Measurements from ENCODE around the gene LEUTX.

Gene LEUTX

GRCh38 chr19:39737891-39738290 is 40.8 kb upstream of the LEUTX start, which contains the start of gene CLC:
CLC (minus strand) TSS chr19:39738029; CDS start chr19:39737952, 77 bp downstream.
- no peaks in the 10 kb centered on the region for H3K27me3 ChIP-seq (ENCODE audit: low read length)
- no peak for TF ChIP-seq EZH2phosphoT487 (conservative IDR thresholded peaks at IDR 0.05; ENCODE audit: low read length)
- TF ChIP-seq CTCF (IDR thresholded peaks at IDR 0.05; ENCODE audit: insufficient read depth, low read length, poor library complexity, severe bottlenecking): no peak

GRCh38 chr19:39738814-39739213 is 39.8 kb upstream of the LEUTX start:
- H3K79me2 ChIP-seq (ENCODE audit: insufficient read depth, low read length): no peaks in the 10 kb centered on the region
- no peaks in the 10 kb centered on the region for H3K9me3 ChIP-seq (ENCODE audit: insufficient read depth, low read length)
- H3K9me2 ChIP-seq (replicated peaks; ENCODE audit: insufficient read depth, low read length): no peaks in the 10 kb centered on the region
- no peak overlapping the region for H3K4me3 ChIP-seq (ENCODE audit: insufficient read depth, low read length, poor library complexity, severe bottlenecking)
- TF ChIP-seq EZH2phosphoT487 (conservative IDR thresholded peaks at IDR 0.05; ENCODE audit: low read length) (no peak), CTCF (IDR thresholded peaks at IDR 0.05; ENCODE audit: insufficient read depth, low read length, poor library complexity, severe bottlenecking) (no peak)
- H3K36me3 ChIP-seq (ENCODE audit: low read length): no peaks in the 10 kb centered on the region
- no peaks in the 10 kb centered on the region for H4K20me1 ChIP-seq (ENCODE audit: low read depth, low read length)
- H3K27me3 ChIP-seq (ENCODE audit: low read length): no peaks in the 10 kb centered on the region
- no peak overlapping the region for H3K4me2 ChIP-seq (ENCODE audit: low read depth, low read length, poor library complexity, severe bottlenecking)
- H2AFZ ChIP-seq (ENCODE audit: low read depth, low read length, severe bottlenecking): no peak overlapping the region
- H3K9ac ChIP-seq (ENCODE audit: low read length): no peak overlapping the region
- H3F3A ChIP-seq (ENCODE audit: insufficient read depth): no peaks in the 10 kb centered on the region
- H3K27ac ChIP-seq (ENCODE audit: low read depth, low read length): no peak overlapping the region

More at GRCh38 chr19:39737891-39738290, 40.8 kb upstream of the LEUTX start, which contains the start of gene CLC:
- Histone ChIP-seq H3K27ac (ENCODE audit: low read depth, low read length) (no peak within 1 kb of the TSS), H3F3A (ENCODE audit: insufficient read depth) (no peaks in the 10 kb centered on the region), H3K9me3 (ENCODE audit: insufficient read depth, low read length) (no peaks in the 10 kb centered on the region), H3K79me2 (ENCODE audit: insufficient read depth, low read length) (no peaks in the 10 kb centered on the region), H4K20me1 (ENCODE audit: low read depth, low read length) (no peaks in the 10 kb centered on the region), H3K9me2 (replicated peaks; ENCODE audit: insufficient read depth, low read length) (no peaks in the 10 kb centered on the region), H3K4me2 (ENCODE audit: low read depth, low read length, poor library complexity, severe bottlenecking) (no peak within 1 kb of the TSS), H2AFZ (ENCODE audit: low read depth, low read length, severe bottlenecking) (no peak within 1 kb of the TSS), H3K36me3 (ENCODE audit: low read length) (no peaks in the 10 kb centered on the region), H3K9ac (ENCODE audit: low read length) (no peak within 1 kb of the TSS), H3K4me3 (ENCODE audit: insufficient read depth, low read length, poor library complexity, severe bottlenecking) (no peak within 1 kb of the TSS)

GRCh38 chr19:39740395-39740794 is 38.3 kb upstream of the LEUTX start:
- no peak for TF ChIP-seq EZH2phosphoT487 (conservative IDR thresholded peaks at IDR 0.05; ENCODE audit: low read length)
- TF ChIP-seq CTCF (IDR thresholded peaks at IDR 0.05; ENCODE audit: insufficient read depth, low read length, poor library complexity, severe bottlenecking): no peak
- H3K27me3 ChIP-seq (ENCODE audit: low read length): no peaks in the 10 kb centered on the region
- H3K9ac ChIP-seq (ENCODE audit: low read length): no peak overlapping the region
- no peak overlapping the region for H3K27ac ChIP-seq (ENCODE audit: low read depth, low read length)
- no peak overlapping the region for H3K4me3 ChIP-seq (ENCODE audit: insufficient read depth, low read length, poor library complexity, severe bottlenecking)
- no peaks in the 10 kb centered on the region for H3K9me2 ChIP-seq (replicated peaks; ENCODE audit: insufficient read depth, low read length)
- H2AFZ ChIP-seq (ENCODE audit: low read depth, low read length, severe bottlenecking): no peak overlapping the region
- no peak overlapping the region for H3K4me2 ChIP-seq (ENCODE audit: low read depth, low read length, poor library complexity, severe bottlenecking)
- no peaks in the 10 kb centered on the region for H3K9me3 ChIP-seq (ENCODE audit: insufficient read depth, low read length)
- H3K79me2 ChIP-seq (ENCODE audit: insufficient read depth, low read length): no peaks in the 10 kb centered on the region
- H3K36me3 ChIP-seq (ENCODE audit: low read length): no peaks in the 10 kb centered on the region
- H3F3A ChIP-seq (ENCODE audit: insufficient read depth): no peaks in the 10 kb centered on the region
- no peaks in the 10 kb centered on the region for H4K20me1 ChIP-seq (ENCODE audit: low read depth, low read length)

All from SU-DHL-6 (cell line).